ENCODE data around the gene RSF1. TPM values are rescaled to one million over a fixed set of nuclear protein-coding genes. Genes with fewer than 3 reads are reported as not detected.

The RSF1 gene
- total RNA-seq, 1 experiment from 2014 or later, result 17.1 TPM

DNA sequence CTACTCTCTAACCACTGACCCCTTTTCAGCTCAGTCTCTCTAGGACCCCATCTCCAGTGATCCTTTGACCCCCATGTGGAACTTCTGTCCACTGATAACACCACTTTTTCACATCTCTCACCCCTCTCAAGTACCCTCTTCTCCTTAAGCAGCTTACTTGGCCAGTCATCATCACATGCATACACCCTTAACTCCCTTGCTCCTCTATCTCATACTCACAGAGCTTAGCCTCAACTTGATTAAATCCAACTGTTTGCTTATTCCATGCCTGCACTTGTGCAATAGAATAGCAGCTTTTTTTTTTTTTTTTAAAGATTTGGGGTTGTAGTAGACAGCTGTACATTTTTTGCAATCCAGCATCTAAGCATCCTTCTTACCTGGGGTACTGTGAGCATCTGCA lies 208.6 kb downstream of the RSF1 start:
- DNase-seq (ENCODE audit: low spot score), result no peak

Other genes with a start within 250 kb of the RSF1 start
- gene AQP11, start 230.8 kb downstream of the RSF1 start, total RNA-seq (2014; rRNA removed; shearing (Covaris generic)), result 0.39 and 1.4 TPM in 2 replicates
- gene CLNS1A, start 182.9 kb downstream of the RSF1 start, total RNA-seq (2014; rRNA removed; shearing (Covaris generic)), result 215 and 268 TPM in 2 replicates
- gene AAMDC, start 422 bp upstream of the RSF1 start, total RNA-seq (2014; rRNA removed; shearing (Covaris generic)), result 19.7 and 31.2 TPM in 2 replicates
- gene INTS4, start 173.9 kb upstream of the RSF1 start, total RNA-seq (2014; rRNA removed; shearing (Covaris generic)), result 26.5 and 28.2 TPM in 2 replicates
- gene KCTD14, start 202.6 kb upstream of the RSF1 start, total RNA-seq (2014; rRNA removed; shearing (Covaris generic)), result 0.77 TPM in 1 of 2 replicates, not detected in the other
- gene THRSP, start 243.1 kb upstream of the RSF1 start, total RNA-seq (2014; rRNA removed; shearing (Covaris generic)), result not detected in 2 replicates

Measured in H4 (cell line).